KMS-11 (cell line): ENCODE measurements around the gene SLC11A2.

ENCODE experiments used
- H2AFZ ChIP-seq: fragments of 200-600 bp; sonication (generic); 2 replicates; pipeline ENCODE4 v1.6.1; 2016; ENCODE audit warnings: antibody characterized with exemption, mixed run types, low read depth
- H3K27ac ChIP-seq: fragments of 200-600 bp; sonication (generic); 2 replicates; pipeline ENCODE4 v1.6.1; 2016; ENCODE audit warnings: mild to moderate bottlenecking, mixed run types
- H3K27me3 ChIP-seq: fragments of 200-600 bp; sonication (generic); 2 replicates; pipeline ENCODE4 v1.6.1; 2017; ENCODE audit warnings: mild to moderate bottlenecking, low read depth, mixed run types, moderate library complexity; ENCODE audit not compliant: insufficient read depth
- H3K36me3 ChIP-seq: fragments of 200-600 bp; sonication (generic); 2 replicates; pipeline ENCODE4 v1.6.1; 2017; ENCODE audit warnings: mild to moderate bottlenecking, mixed run types; ENCODE audit not compliant: insufficient read depth
- H3K4me1 ChIP-seq: fragments of 200-600 bp; sonication (generic); 2 replicates; pipeline ENCODE4 v1.6.1; 2016; ENCODE audit warnings: mild to moderate bottlenecking, low read depth, mixed run types; ENCODE audit not compliant: poor library complexity, severe bottlenecking
- H3K4me2 ChIP-seq: fragments of 200-600 bp; sonication (generic); 2 replicates; pipeline ENCODE4 v1.7.0; 2016; ENCODE audit warnings: mild to moderate bottlenecking, mixed run types
- H3K4me3 ChIP-seq: fragments of 200-600 bp; sonication (generic); IDR thresholded peaks from 2 replicates; pipeline ENCODE4 v1.6.1; 2017; ENCODE audit warnings: low read depth, low read length, mixed read lengths; ENCODE audit not compliant: insufficient read depth
- H3K79me2 ChIP-seq: fragments of 200-600 bp; sonication (generic); 2 replicates; pipeline ENCODE4 v1.6.1; 2016; ENCODE audit warnings: low read depth, mixed run types; ENCODE audit not compliant: insufficient read depth
- H3K9ac ChIP-seq: fragments of 200-600 bp; sonication (generic); 2 replicates; pipeline ENCODE4 v1.6.1; 2016; ENCODE audit warnings: mild to moderate bottlenecking, mixed run types
- H4K20me1 ChIP-seq: fragments of 200-600 bp; sonication (generic); 2 replicates; pipeline ENCODE4 v1.6.1; 2016; ENCODE audit warnings: mild to moderate bottlenecking, mixed run types; ENCODE audit not compliant: insufficient read depth
- CTCF ChIP-seq: fragments of 200-600 bp; sonication (generic); conservative IDR thresholded peaks from 2 replicates; pipeline ENCODE4 v1.6.1; 2017; ENCODE audit warnings: low read depth, mild to moderate bottlenecking, antibody characterized with exemption, low read length, moderate library complexity, mixed read lengths

The SLC11A2 gene

GRCh38 chr12:51001799-51002198, 24.4 kb downstream of the SLC11A2 start:
- Histone ChIP-seq H4K20me1 (no peaks in the 10 kb centered on the region), H3K4me2 (no peak overlapping the region), H3K36me3 (no peaks in the 10 kb centered on the region)

GRCh38 chr12:51000245-51000644, 25.9 kb downstream of the SLC11A2 start:
- Histone ChIP-seq H2AFZ (no peak overlapping the region), H3K9ac (no peak overlapping the region), H3K4me3 (no peak overlapping the region), H3K36me3 (no peaks in the 10 kb centered on the region), H3K27me3 (no peaks in the 10 kb centered on the region), H4K20me1 (no peaks in the 10 kb centered on the region), H3K4me1 (no peaks in the 10 kb centered on the region), H3K27ac (no peak overlapping the region), H3K4me2 (no peak overlapping the region), H3K79me2 (no peaks in the 10 kb centered on the region)
- TF ChIP-seq CTCF: no peak

More at GRCh38 chr12:51001799-51002198, 24.4 kb downstream of the SLC11A2 start:
- no peak for TF ChIP-seq CTCF
- no peak overlapping the region for H3K4me3 ChIP-seq
- H3K9ac ChIP-seq: no peak overlapping the region
- no peak overlapping the region for H2AFZ ChIP-seq
- no peak overlapping the region for H3K27ac ChIP-seq
- no peaks in the 10 kb centered on the region for H3K79me2 ChIP-seq
- no peaks in the 10 kb centered on the region for H3K27me3 ChIP-seq
- no peaks in the 10 kb centered on the region for H3K4me1 ChIP-seq

GRCh38 chr12:50999093-50999492, 27.1 kb downstream of the SLC11A2 start:
- H3K36me3 ChIP-seq: no peaks in the 10 kb centered on the region
- H4K20me1 ChIP-seq: no peaks in the 10 kb centered on the region
- no peak overlapping the region for H3K27ac ChIP-seq
- H3K4me2 ChIP-seq: no peak overlapping the region
- H3K79me2 ChIP-seq: no peaks in the 10 kb centered on the region
- no peak overlapping the region for H3K4me3 ChIP-seq
- H2AFZ ChIP-seq: no peak overlapping the region
- TF ChIP-seq CTCF: no peak
- H3K27me3 ChIP-seq: no peaks in the 10 kb centered on the region
- H3K4me1 ChIP-seq: no peaks in the 10 kb centered on the region
- H3K9ac ChIP-seq: no peak overlapping the region

- Histone ChIP-seq H3K9ac (no peak overlapping the region), H2AFZ (no peak overlapping the region), H3K4me1 (peaks cover 2% of the 10 kb centered on the region), H3K36me3 (no peaks in the 10 kb centered on the region), H3K27me3 (no peaks in the 10 kb centered on the region), H3K79me2 (no peaks in the 10 kb centered on the region), H4K20me1 (no peaks in the 10 kb centered on the region), H3K4me3 (no peak overlapping the region), H3K27ac (no peak overlapping the region), H3K4me2 (no peak overlapping the region)
- no peak for TF ChIP-seq CTCF
Measured at GRCh38 chr12:50992819-50993218, 33.4 kb downstream of the SLC11A2 start.
